OCI-LY7 (cell line): ENCODE results near the gene CNTN4.

Experiments
- EZH2phosphoT487 ChIP-seq: fragments of 200-600 bp; sonication (generic); IDR thresholded peaks from 2 replicates; pipeline ENCODE4 v1.6.1; 2018; ENCODE audit warnings: low read depth, borderline replicate concordance, mild to moderate bottlenecking, mixed run types, antibody characterized with exemption, low read length, moderate library complexity, mixed read lengths
- TF ChIP-seq, protein P1 (sequence below): fragments of 200-600 bp; sonication (generic); conservative IDR thresholded peaks from 2 replicates; pipeline ENCODE4 v1.5.1; 2014; ENCODE audit warnings: mild to moderate bottlenecking, antibody characterized with exemption, low read length, moderate library complexity, mixed read lengths

- TF ChIP-seq, protein P1, sequence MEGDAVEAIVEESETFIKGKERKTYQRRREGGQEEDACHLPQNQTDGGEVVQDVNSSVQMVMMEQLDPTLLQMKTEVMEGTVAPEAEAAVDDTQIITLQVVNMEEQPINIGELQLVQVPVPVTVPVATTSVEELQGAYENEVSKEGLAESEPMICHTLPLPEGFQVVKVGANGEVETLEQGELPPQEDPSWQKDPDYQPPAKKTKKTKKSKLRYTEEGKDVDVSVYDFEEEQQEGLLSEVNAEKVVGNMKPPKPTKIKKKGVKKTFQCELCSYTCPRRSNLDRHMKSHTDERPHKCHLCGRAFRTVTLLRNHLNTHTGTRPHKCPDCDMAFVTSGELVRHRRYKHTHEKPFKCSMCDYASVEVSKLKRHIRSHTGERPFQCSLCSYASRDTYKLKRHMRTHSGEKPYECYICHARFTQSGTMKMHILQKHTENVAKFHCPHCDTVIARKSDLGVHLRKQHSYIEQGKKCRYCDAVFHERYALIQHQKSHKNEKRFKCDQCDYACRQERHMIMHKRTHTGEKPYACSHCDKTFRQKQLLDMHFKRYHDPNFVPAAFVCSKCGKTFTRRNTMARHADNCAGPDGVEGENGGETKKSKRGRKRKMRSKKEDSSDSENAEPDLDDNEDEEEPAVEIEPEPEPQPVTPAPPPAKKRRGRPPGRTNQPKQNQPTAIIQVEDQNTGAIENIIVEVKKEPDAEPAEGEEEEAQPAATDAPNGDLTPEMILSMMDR, result no peak
- TF ChIP-seq EZH2phosphoT487, result no peak
Observed at GRCh38 chr3:2547049-2547448, 448.4 kb downstream of the CNTN4 start.
